Type B pancreatic cell (in vitro differentiated cells): ENCODE results near the gene SELPLG. TPM values are rescaled to one million over a fixed set of nuclear protein-coding genes. Genes with fewer than 3 reads are reported as not detected.
"Not testable (repeated sequence)": the region's sequence is repeated elsewhere in the genome, so short reads cannot be mapped to it uniquely, and the experiment has no call there.

ENCODE experiments used
- DNase-seq: peaks from one replicate; pipeline ENCODE4 v3.0.0; 2021; ENCODE audit warnings: mixed read lengths; ENCODE audit not compliant: unreplicated experiment; ENCODE audit errors: extremely low spot score
- H3K27ac Mint-ChIP-seq: 2 replicates; pipeline ENCODE4 v1.8.0; 2021; ENCODE audit warnings: mild to moderate bottlenecking, mixed read lengths
- H3K27me3 Mint-ChIP-seq: 2 replicates; pipeline ENCODE4 v1.8.0; 2021; ENCODE audit warnings: mixed read lengths
- H3K36me3 Mint-ChIP-seq: 2 replicates; pipeline ENCODE4 v1.8.0; 2021; ENCODE audit warnings: mixed read lengths
- H3K4me1 Mint-ChIP-seq: one replicate; pipeline ENCODE4 v1.8.0; 2021; ENCODE audit warnings: mixed read lengths; ENCODE audit not compliant: unreplicated experiment
- H3K4me3 Mint-ChIP-seq: 2 replicates; pipeline ENCODE4 v1.8.0; 2021; ENCODE audit warnings: mild to moderate bottlenecking, mixed read lengths
- H3K9me3 Mint-ChIP-seq: 2 replicates; pipeline ENCODE4 v1.8.0; 2021; ENCODE audit warnings: mixed read lengths
- total RNA-seq: library from RNA; stranded (reverse); gene quantifications from 2 replicates; pipeline ENCODE4 v1.2.1, GENCODE V29; 2021; ENCODE audit warnings: low replicate concordance
- TF ChIP-seq, protein P1 (sequence below): fragments of 200-600 bp; sonication (generic); conservative IDR thresholded peaks from 2 replicates; pipeline ENCODE4 v1.5.0; 2021; ENCODE audit warnings: antibody characterized with exemption, mild to moderate bottlenecking

The SELPLG gene
- total RNA-seq, 1 donor from 2014 or later = 0.48 TPM

DNA sequence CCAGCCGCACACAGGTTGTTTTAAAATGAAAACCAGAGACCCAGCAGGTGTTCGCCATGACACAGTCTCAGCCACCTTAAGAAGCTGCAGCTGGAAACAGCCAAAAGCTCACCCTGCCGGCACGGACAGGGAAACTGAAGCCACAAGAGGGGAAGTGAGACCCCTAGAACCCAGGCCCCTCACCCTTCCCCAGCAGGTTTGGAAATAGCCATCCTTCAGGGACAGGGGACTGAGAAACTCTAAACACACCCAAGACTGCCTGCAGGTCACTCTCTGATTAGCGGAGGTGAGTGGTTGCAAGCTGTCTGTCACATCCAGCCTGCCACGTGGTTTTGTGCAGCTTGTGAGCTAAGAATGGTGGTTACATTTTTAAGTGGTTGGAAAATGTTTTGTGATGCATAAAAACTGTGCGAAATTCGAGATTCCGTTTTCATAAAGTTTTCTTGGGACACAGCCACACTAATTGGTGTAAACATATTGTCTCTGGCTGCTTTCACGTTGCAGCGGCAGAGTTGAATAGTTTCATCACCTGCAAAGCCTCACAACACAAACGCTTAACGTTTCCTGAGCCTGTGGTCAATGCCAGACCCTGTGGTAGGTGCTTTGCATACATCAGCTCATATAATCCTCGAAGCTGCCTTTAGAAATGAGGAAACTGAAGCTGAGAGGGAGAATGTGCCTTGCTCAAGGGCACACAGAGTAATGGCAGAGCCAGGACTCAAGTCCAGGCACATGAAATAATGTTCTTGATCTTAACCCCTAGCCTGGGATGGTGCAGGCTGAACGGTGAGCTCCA lies 1.7 kb upstream of the SELPLG start:
- no peak for DNase-seq

DNA sequence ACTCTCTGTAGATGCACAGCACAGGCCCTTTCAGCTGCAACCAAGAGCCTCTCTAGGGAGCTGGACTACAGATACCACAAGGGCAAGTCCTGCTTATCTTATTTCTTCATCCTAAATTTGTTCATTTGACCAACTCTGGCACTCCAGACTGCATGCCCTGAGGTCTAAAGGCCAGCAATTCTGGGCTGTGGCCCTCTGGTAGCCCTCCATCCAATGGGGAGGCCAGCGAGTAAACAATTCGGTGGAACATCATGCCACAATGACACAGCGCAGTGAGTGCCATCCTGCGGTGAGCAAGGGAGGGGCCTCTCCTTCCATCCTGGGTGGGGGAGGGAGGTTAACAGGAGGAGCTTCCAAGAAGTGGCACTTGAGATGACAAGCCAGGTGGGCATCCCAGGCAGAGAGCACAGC lies 652 bp upstream of the SELPLG start:
- no peak for DNase-seq
- peaks cover 51% of the 10 kb centered on the region for H3K4me1 Mint-ChIP-seq
- TF ChIP-seq, protein P1, sequence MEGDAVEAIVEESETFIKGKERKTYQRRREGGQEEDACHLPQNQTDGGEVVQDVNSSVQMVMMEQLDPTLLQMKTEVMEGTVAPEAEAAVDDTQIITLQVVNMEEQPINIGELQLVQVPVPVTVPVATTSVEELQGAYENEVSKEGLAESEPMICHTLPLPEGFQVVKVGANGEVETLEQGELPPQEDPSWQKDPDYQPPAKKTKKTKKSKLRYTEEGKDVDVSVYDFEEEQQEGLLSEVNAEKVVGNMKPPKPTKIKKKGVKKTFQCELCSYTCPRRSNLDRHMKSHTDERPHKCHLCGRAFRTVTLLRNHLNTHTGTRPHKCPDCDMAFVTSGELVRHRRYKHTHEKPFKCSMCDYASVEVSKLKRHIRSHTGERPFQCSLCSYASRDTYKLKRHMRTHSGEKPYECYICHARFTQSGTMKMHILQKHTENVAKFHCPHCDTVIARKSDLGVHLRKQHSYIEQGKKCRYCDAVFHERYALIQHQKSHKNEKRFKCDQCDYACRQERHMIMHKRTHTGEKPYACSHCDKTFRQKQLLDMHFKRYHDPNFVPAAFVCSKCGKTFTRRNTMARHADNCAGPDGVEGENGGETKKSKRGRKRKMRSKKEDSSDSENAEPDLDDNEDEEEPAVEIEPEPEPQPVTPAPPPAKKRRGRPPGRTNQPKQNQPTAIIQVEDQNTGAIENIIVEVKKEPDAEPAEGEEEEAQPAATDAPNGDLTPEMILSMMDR = no peak
- no peak overlapping the region for H3K27ac Mint-ChIP-seq
- no peaks in the 10 kb centered on the region for H3K36me3 Mint-ChIP-seq
- H3K27me3 Mint-ChIP-seq = no peaks in the 10 kb centered on the region
- H3K9me3 Mint-ChIP-seq = no peaks in the 10 kb centered on the region
- no peak overlapping the region for H3K4me3 Mint-ChIP-seq

More for the DNA sequence above, 1.7 kb upstream of the SELPLG start:
- TF ChIP-seq, protein P1 = no peak
- Mint-ChIP-seq H3K4me1 (peaks cover 46% of the 10 kb centered on the region), H3K9me3 (no peaks in the 10 kb centered on the region), H3K36me3 (no peaks in the 10 kb centered on the region), H3K27me3 (no peaks in the 10 kb centered on the region), H3K4me3 (no peak overlapping the region), H3K27ac (no peak overlapping the region)

DNA sequence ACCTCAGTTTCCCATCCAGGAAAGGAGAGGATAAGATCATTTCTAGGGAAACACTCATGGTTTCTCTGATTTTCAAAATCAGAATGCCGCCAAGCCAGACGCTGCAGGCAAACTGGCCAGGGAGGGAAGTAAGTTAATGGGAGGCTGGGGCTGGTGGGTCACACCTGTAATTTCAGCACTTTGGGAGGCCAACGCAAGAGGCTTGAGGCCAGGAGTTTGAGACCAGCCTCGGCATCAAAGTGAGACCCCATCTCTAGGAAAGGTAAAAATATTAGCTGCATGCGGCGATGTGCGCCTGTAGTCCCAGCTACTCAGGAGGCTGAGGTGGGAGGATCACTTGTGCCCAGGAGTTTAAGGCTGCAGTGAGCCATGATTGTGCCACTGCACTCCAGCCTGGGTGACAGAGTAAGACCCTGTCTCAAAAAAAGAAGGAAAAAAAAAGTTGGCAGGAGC lies 587 bp downstream of the SELPLG start:
- Mint-ChIP-seq H3K27ac (no peak overlapping the region), H3K9me3 (no peaks in the 10 kb centered on the region), H3K36me3 (no peaks in the 10 kb centered on the region), H3K4me3 (no peak overlapping the region), H3K4me1 (peaks cover 46% of the 10 kb centered on the region), H3K27me3 (no peaks in the 10 kb centered on the region)
- TF ChIP-seq, protein P1 = no peak
- no peak for DNase-seq

DNA sequence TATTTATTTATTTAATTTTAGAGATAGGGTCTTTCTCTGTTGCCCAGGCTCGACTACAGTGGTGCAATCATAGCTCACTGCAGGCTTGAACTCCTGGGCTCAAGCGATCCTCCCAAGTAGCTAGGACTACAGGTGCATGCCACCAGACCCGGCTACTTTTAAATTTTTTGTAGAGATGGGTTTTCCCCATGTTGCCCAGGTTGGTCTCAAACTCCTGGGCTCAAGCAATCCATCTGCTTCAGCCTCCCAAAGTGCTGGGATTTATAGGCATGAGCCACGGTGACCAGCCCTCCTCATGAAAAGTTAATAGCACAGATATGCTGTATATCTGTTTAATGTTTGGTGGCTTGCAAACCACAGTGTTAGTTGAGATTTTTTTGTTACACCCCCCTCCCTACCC lies 2.4 kb downstream of the SELPLG start:
- H3K9me3 Mint-ChIP-seq, H3K27ac Mint-ChIP-seq, H3K36me3 Mint-ChIP-seq, H3K4me3 Mint-ChIP-seq, H3K27me3 Mint-ChIP-seq, DNase-seq: not testable (repeated sequence)
- H3K4me1 Mint-ChIP-seq = peaks cover 34% of the 10 kb centered on the region

DNA sequence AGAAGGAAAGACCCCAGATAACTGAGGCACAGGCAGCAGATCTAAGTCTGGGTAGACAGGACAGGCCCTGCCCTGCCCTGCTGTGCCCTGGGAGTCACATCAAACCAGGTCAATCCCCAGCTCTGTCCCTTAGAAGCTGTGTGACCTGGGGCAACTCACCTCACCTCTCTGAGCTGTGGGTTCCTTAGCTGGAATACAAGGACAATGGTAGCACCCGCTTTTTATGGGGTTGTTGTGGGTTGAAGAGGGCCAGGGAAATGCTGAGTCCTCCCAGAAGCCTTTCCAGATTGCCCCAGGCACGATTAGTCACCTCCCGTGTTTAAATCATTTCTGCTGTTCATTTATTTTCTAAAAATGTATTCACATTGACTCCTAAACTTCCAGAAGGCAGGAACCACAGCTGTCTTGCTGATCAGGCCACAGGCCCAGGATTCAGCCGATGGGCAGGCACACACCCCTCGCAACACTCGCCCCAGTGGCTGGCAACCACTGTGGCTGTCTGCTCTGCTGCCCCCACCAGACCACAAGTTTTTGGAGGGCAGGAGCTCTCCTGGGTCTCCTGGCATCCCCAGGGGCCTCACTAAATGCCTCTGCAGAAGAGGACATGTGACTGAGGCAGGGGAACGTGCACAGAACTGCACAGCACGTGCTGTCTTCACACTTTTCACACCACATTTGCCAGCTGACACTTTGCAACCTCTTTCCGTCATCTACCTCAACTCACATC lies 3.0 kb downstream of the SELPLG start:
- no peak for DNase-seq
- no peaks in the 10 kb centered on the region for H3K36me3 Mint-ChIP-seq
- no peaks in the 10 kb centered on the region for H3K27me3 Mint-ChIP-seq
- H3K9me3 Mint-ChIP-seq = no peaks in the 10 kb centered on the region
- TF ChIP-seq, protein P1 = no peak
- peaks cover 29% of the 10 kb centered on the region for H3K4me1 Mint-ChIP-seq
- peak overlapping the region; percentile 74 for H3K27ac Mint-ChIP-seq
- no peak overlapping the region for H3K4me3 Mint-ChIP-seq
